Measurements from ENCODE around the gene TSKS.

- no peak for TF ChIP-seq EZH2 (IDR thresholded peaks at IDR 0.05; ENCODE audit: insufficient read depth, poor library complexity, severe bottlenecking)
- TF ChIP-seq EZH2phosphoT487 (IDR thresholded peaks at IDR 0.05; ENCODE audit: insufficient read depth, low read depth), result no peak
These were observed 35.7 kb downstream of the TSKS start for GRCh38 chr19:49727217-49728030.

Data from GM23248 (cell line).